ENCODE measurements around the gene HOATZ.

GRCh38 chr11:111494040-111494439, 20.5 kb upstream of the HOATZ start:
- TF ChIP-seq, protein P1, sequence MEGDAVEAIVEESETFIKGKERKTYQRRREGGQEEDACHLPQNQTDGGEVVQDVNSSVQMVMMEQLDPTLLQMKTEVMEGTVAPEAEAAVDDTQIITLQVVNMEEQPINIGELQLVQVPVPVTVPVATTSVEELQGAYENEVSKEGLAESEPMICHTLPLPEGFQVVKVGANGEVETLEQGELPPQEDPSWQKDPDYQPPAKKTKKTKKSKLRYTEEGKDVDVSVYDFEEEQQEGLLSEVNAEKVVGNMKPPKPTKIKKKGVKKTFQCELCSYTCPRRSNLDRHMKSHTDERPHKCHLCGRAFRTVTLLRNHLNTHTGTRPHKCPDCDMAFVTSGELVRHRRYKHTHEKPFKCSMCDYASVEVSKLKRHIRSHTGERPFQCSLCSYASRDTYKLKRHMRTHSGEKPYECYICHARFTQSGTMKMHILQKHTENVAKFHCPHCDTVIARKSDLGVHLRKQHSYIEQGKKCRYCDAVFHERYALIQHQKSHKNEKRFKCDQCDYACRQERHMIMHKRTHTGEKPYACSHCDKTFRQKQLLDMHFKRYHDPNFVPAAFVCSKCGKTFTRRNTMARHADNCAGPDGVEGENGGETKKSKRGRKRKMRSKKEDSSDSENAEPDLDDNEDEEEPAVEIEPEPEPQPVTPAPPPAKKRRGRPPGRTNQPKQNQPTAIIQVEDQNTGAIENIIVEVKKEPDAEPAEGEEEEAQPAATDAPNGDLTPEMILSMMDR (conservative IDR thresholded peaks at IDR 0.05; ENCODE audit: low read length) = no peak
- no peak for TF ChIP-seq EZH2phosphoT487 (IDR thresholded peaks at IDR 0.05; ENCODE audit: borderline replicate concordance, low read depth, low read length)

Data from OCI-LY7 (cell line).